Activated CD8-positive, alpha-beta T cell treated with anti-CD3 and anti-CD28 coated beads for 36 hours (primary cell): ENCODE results near the gene RABGAP1L. TPM values are rescaled to one million over a fixed set of nuclear protein-coding genes. Genes with fewer than 3 reads are reported as not detected.
"Not testable (repeated sequence)": the region's sequence is repeated elsewhere in the genome, so short reads cannot be mapped to it uniquely, and the experiment has no call there.

Experiments used
- ATAC-seq: fragments of 200-7000 bp; cut with Tn5 transposase; one replicate; pipeline ENCODE4 v1.10.0; 2021; ENCODE audit warnings: mild to moderate bottlenecking, moderate library complexity
- CTCF ChIA-PET: fragments of 350-600 bp; sonication (Branson Sonifier 250); formaldehyde crosslinking; loops from one replicate; lab custom pipeline; 2021; ENCODE audit warnings: antibody characterized with exemption; lab: Charles Lee
- POLR2A ChIA-PET: fragments of 350-600 bp; sonication (Branson Sonifier 250); formaldehyde crosslinking; loops from one replicate; lab custom pipeline; 2021; ENCODE audit warnings: antibody characterized with exemption; lab: Charles Lee
- DNase-seq: peaks from one replicate; pipeline ENCODE4 v3.0.0-alpha.2; 2020
- H3K27ac Mint-ChIP-seq: one replicate; pipeline ENCODE4 v1.8.0; 2021; ENCODE audit warnings: mild to moderate bottlenecking, mixed read lengths
- H3K27me3 Mint-ChIP-seq: one replicate; pipeline ENCODE4 v1.8.0; 2021; ENCODE audit warnings: mixed read lengths
- H3K36me3 Mint-ChIP-seq: one replicate; pipeline ENCODE4 v1.8.0; 2021; ENCODE audit warnings: low read depth, mixed read lengths
- H3K4me1 Mint-ChIP-seq: one replicate; pipeline ENCODE4 v1.8.0; 2021; ENCODE audit warnings: low read depth, mixed read lengths
- H3K4me3 Mint-ChIP-seq: one replicate; pipeline ENCODE4 v1.8.0; 2021; ENCODE audit warnings: mild to moderate bottlenecking, moderate library complexity, mixed read lengths
- H3K9me3 Mint-ChIP-seq: one replicate; pipeline ENCODE4 v1.8.0; 2021; ENCODE audit warnings: mixed read lengths
- CTCF ChIP-seq: fragments of 200-600 bp; IDR thresholded peaks from one replicate; pipeline ENCODE4 v1.8.0; 2022; ENCODE audit warnings: antibody characterized with exemption, mild to moderate bottlenecking
- intact Hi-C: fragments of 100-400 bp; cut with micrococcal nuclease; formaldehyde crosslinking; loops from one replicate; pipeline ENCODE4 v1.10.0; 2022
- total RNA-seq, 2 experiments: library from RNA; stranded (reverse); gene quantifications; one replicate each; pipeline ENCODE4 v1.2.3, GENCODE V29; 2021

Gene RABGAP1L
- total RNA-seq, 2 experiments from 2014 or later = 26.9 to 29.4 TPM

- peaks cover 6% of the 10 kb centered on the region for H3K36me3 Mint-ChIP-seq
- H3K27ac Mint-ChIP-seq = no peak overlapping the region
- intact Hi-C loops = no loop called here
- ATAC-seq (peak; percentile 20), DNase-seq (no peak)
- POLR2A ChIA-PET = interaction anchor here (1.7 kb wide), 1 partner anchor 10 kb away, joined by 8 read pairs; no protein-coding TSS in a partner anchor
- TF ChIP-seq CTCF = no peak
- no peaks in the 10 kb centered on the region for H3K9me3 Mint-ChIP-seq
- CTCF ChIA-PET = interaction anchor here (0.9 to 1.4 kb wide), 5 partner anchors 8 to 93 kb away, joined by 3 to 6 read pairs (median 4); no protein-coding TSS in a partner anchor
- H3K4me1 Mint-ChIP-seq = peaks cover 9% of the 10 kb centered on the region
- no peak overlapping the region for H3K4me3 Mint-ChIP-seq
- H3K27me3 Mint-ChIP-seq = no peaks in the 10 kb centered on the region
Measured at GRCh38 chr1:174809755-174810280, 650.5 kb downstream of the RABGAP1L start.

- H3K27ac Mint-ChIP-seq = no peak overlapping the region
- H3K9me3 Mint-ChIP-seq = no peaks in the 10 kb centered on the region
Measured at GRCh38 chr1:174812016-174812415, 652.7 kb downstream of the RABGAP1L start.

GRCh38 chr1:174812656-174813055, 653.3 kb downstream of the RABGAP1L start:
- Mint-ChIP-seq H3K4me3 (no peak overlapping the region), H3K4me1 (peaks cover 14% of the 10 kb centered on the region), H3K9me3 (no peaks in the 10 kb centered on the region), H3K27ac (no peak overlapping the region), H3K27me3 (no peaks in the 10 kb centered on the region), H3K36me3 (peaks cover 7% of the 10 kb centered on the region)
- ATAC-seq (no peak), DNase-seq (no peak)
- intact Hi-C loops = no loop called here
- ChIA-PET CTCF (no interaction called here), POLR2A (no interaction called here)
- TF ChIP-seq CTCF = no peak

More at GRCh38 chr1:174812016-174812415, 652.7 kb downstream of the RABGAP1L start:
- CTCF ChIA-PET = no interaction called here
- Mint-ChIP-seq H3K36me3 (peaks cover 7% of the 10 kb centered on the region), H3K27me3 (no peaks in the 10 kb centered on the region), H3K4me1 (peaks cover 14% of the 10 kb centered on the region), H3K4me3 (no peak overlapping the region)
- POLR2A ChIA-PET = interaction anchor here (0.9 to 1.1 kb wide), 2 partner anchors 8 to 17 kb away, joined by 4 read pairs; no protein-coding TSS in a partner anchor
- no peak for TF ChIP-seq CTCF
- intact Hi-C loops = no loop called here
- DNase-seq (no peak), ATAC-seq (no peak)

GRCh38 chr1:174815036-174815435, 655.7 kb downstream of the RABGAP1L start:
- H3K27ac Mint-ChIP-seq = no peak overlapping the region
- DNase-seq = peak; percentile 45
- no peaks in the 10 kb centered on the region for H3K9me3 Mint-ChIP-seq
- ChIA-PET CTCF (no interaction called here), POLR2A (interaction anchor here (0.9 to 1.8 kb wide), 3 partner anchors 15 to 184 kb away, joined by 4 to 5 read pairs (median 4); partner anchors contain the start of gene CACYBP)
- ATAC-seq = peak; percentile 92
- no peak overlapping the region for H3K4me3 Mint-ChIP-seq
- TF ChIP-seq CTCF = no peak
- no peaks in the 10 kb centered on the region for H3K27me3 Mint-ChIP-seq
- peaks cover 7% of the 10 kb centered on the region for H3K36me3 Mint-ChIP-seq
- intact Hi-C loops = no loop called here
- peaks cover 21% of the 10 kb centered on the region for H3K4me1 Mint-ChIP-seq

- Mint-ChIP-seq H3K4me3 (no peak overlapping the region), H3K9me3 (no peaks in the 10 kb centered on the region), H3K4me1 (peaks cover 17% of the 10 kb centered on the region), H3K27me3 (no peaks in the 10 kb centered on the region), H3K36me3 (peaks cover 7% of the 10 kb centered on the region), H3K27ac (no peak overlapping the region)
- intact Hi-C loops = no loop called here
- CTCF ChIA-PET = interaction anchor here (0.8 kb wide), 1 partner anchor 61 kb away, joined by 3 read pairs; no protein-coding TSS in a partner anchor
- DNase-seq (no peak), ATAC-seq (no peak)
- no peak for TF ChIP-seq CTCF
- POLR2A ChIA-PET = interaction anchor here (0.9 to 1.8 kb wide), 3 partner anchors 16 to 184 kb away, joined by 4 to 5 read pairs (median 4); partner anchors contain the start of gene CACYBP
Measured at GRCh38 chr1:174815474-174815908, 656.2 kb downstream of the RABGAP1L start.

- H3K9me3 Mint-ChIP-seq, H3K36me3 Mint-ChIP-seq, POLR2A ChIA-PET, intact Hi-C loops, ATAC-seq, H3K27me3 Mint-ChIP-seq, CTCF ChIA-PET, H3K4me3 Mint-ChIP-seq, H3K27ac Mint-ChIP-seq, DNase-seq: not testable (repeated sequence)
- peaks cover 17% of the 10 kb centered on the region for H3K4me1 Mint-ChIP-seq
Measured at GRCh38 chr1:174816621-174817020, 657.3 kb downstream of the RABGAP1L start.
